ENCODE measurements around the gene CPXM1.

The CPXM1 gene

GRCh38 chr20:2804852-2805688 is 4.6 kb upstream of the CPXM1 start:
- Mint-ChIP-seq H3K4me3 (no peak overlapping the region), H3K36me3 (ENCODE audit: insufficient read depth) (no peaks in the 10 kb centered on the region), H3K4me1 (peaks cover 19% of the 10 kb centered on the region), H3K27me3 (peaks cover 86% of the 10 kb centered on the region), H3K9me3 (no peaks in the 10 kb centered on the region), H3K27ac (ENCODE audit: low read depth) (no peak overlapping the region)
- DNase-seq (ENCODE audit: low spot score in 2 of 2) (no peak), ATAC-seq (replicated peaks; ENCODE audit: extremely low read depth, poor library complexity, severe bottlenecking) (no peak)

- no peak for DNase-seq (ENCODE audit: low spot score in 2 of 2)
- H3K9me3 Mint-ChIP-seq = no peaks in the 10 kb centered on the region
- no peak for ATAC-seq (replicated peaks; ENCODE audit: extremely low read depth, poor library complexity, severe bottlenecking)
- no peak overlapping the region for H3K27ac Mint-ChIP-seq (ENCODE audit: low read depth)
- H3K36me3 Mint-ChIP-seq (ENCODE audit: insufficient read depth) = no peaks in the 10 kb centered on the region
- peaks cover 91% of the 10 kb centered on the region for H3K27me3 Mint-ChIP-seq
- peaks cover 27% of the 10 kb centered on the region for H3K4me1 Mint-ChIP-seq
- H3K4me3 Mint-ChIP-seq = no peak overlapping the region
Observed at GRCh38 chr20:2804041-2804828, 3.8 kb upstream of the CPXM1 start.

DNA sequence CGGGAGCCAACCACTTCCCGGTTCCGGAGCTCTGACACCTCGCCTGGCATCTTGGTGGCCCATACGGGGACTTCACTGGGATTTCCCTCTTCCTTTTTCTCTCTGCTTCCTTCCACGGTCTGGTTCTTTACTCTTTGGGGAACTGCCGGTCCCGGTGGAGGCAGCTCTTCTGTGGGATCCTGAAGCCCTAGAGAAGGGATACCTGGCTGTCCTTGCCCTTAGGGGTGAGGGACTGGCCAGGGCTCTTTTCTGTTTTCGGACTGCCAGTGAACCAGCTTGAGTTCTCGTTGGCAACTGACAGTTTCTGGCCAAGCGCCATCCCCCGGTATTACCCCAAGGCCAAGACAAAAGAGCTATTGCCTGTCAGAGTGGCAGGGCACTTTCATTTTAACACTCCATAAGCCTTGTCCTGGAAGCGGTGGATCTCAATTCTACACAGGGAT is 880 bp upstream of the CPXM1 start:
- peaks cover 93% of the 10 kb centered on the region for H3K27me3 Mint-ChIP-seq
- H3K4me1 Mint-ChIP-seq = peaks cover 29% of the 10 kb centered on the region
- peak overlapping the region; percentile 69 for H3K4me3 Mint-ChIP-seq
- H3K36me3 Mint-ChIP-seq (ENCODE audit: insufficient read depth) = no peaks in the 10 kb centered on the region
- ATAC-seq (replicated peaks; ENCODE audit: extremely low read depth, poor library complexity, severe bottlenecking) (no peak), DNase-seq (ENCODE audit: low spot score in 2 of 2) (no peak)
- no peak overlapping the region for H3K27ac Mint-ChIP-seq (ENCODE audit: low read depth)
- no peaks in the 10 kb centered on the region for H3K9me3 Mint-ChIP-seq

DNA sequence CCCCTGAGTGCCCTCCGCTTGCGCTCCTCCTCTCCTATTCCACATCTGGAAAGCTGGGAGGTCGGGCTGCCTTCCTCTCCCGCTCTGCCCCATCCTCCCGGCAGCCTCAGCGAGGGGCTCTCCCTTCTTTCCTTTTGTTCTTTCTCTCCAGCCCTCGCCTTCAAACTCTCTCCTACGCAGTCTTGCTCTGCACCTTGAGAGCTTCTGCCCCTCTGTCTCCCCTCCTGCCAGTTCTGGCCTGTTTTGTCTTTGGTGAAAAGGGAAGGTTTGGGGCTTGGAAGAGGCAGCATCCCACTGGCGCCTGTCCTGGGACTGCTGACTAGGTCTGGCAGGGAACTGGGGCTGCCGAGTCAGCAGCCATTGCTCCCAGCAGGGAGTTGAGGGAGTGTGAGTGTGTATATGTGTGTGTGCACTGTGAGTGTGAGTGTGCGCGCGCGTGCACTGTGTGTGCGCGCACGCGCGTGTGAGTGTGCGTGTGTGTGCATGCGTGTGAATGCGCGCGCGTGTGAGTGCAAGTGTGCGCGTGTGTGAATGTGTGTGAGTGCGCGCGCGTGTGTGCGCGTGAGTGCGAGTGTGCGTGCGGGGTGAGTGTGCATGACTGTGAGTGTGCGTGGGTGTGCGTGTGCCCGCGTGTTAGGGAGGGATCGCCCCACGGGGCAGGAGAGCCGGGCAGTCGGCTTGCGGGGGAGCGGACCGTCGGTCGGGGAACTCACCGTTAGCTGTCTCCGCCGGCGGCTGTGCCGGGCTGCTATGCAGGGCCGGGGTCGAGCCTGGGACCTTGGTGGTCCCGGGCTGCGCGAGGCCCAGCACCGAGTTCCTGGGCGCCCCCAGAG is 523 bp downstream of the CPXM1 start:
- Mint-ChIP-seq H3K4me3 (peak overlapping the region; percentile 80), H3K27me3 (peaks cover 90% of the 10 kb centered on the region), H3K36me3 (ENCODE audit: insufficient read depth) (no peaks in the 10 kb centered on the region), H3K27ac (ENCODE audit: low read depth) (peak overlapping the region; percentile 35), H3K9me3 (no peaks in the 10 kb centered on the region), H3K4me1 (peaks cover 29% of the 10 kb centered on the region)
- ATAC-seq (replicated peaks; ENCODE audit: extremely low read depth, poor library complexity, severe bottlenecking) = no peak
- no peak for DNase-seq (ENCODE audit: low spot score in 2 of 2)

DNA sequence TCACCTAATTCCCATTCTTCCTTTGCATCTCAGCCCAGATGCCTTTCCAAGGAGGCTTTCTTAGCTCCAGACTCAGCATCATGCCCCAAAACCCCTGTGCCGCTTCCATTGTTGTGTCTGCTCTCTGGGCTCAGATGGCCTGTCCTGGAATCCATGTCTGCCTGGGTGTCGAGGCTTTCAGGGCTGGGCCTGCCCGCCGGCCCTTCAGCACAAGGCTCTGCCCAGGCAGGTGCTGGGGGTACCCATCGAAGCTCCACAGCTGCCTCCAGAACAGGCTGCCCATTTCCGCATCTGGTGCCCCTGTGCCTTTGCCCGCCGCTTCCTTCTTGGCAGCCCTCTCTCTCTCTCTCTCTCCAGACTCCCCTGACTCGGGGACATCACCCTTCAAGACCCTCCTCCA is 1.2 kb downstream of the CPXM1 start:
- ATAC-seq (replicated peaks; ENCODE audit: extremely low read depth, poor library complexity, severe bottlenecking) (no peak), DNase-seq (ENCODE audit: low spot score in 2 of 2) (no peak)
- peaks cover 92% of the 10 kb centered on the region for H3K27me3 Mint-ChIP-seq
- peaks cover 29% of the 10 kb centered on the region for H3K4me1 Mint-ChIP-seq
- peak overlapping the region; percentile 35 for H3K27ac Mint-ChIP-seq (ENCODE audit: low read depth)
- H3K36me3 Mint-ChIP-seq (ENCODE audit: insufficient read depth) = no peaks in the 10 kb centered on the region
- H3K4me3 Mint-ChIP-seq = peak overlapping the region; percentile 80
- no peaks in the 10 kb centered on the region for H3K9me3 Mint-ChIP-seq

- H3K27ac Mint-ChIP-seq (ENCODE audit: low read depth) = no peak overlapping the region
- H3K4me1 Mint-ChIP-seq = peaks cover 29% of the 10 kb centered on the region
- H3K9me3 Mint-ChIP-seq = no peaks in the 10 kb centered on the region
- H3K4me3 Mint-ChIP-seq = peak overlapping the region; percentile 80
- DNase-seq (ENCODE audit: low spot score in 2 of 2) (no peak), ATAC-seq (replicated peaks; ENCODE audit: extremely low read depth, poor library complexity, severe bottlenecking) (no peak)
- peaks cover 92% of the 10 kb centered on the region for H3K27me3 Mint-ChIP-seq
- H3K36me3 Mint-ChIP-seq (ENCODE audit: insufficient read depth) = no peaks in the 10 kb centered on the region
Observed at GRCh38 chr20:2798814-2799213, 1.6 kb downstream of the CPXM1 start.

- Mint-ChIP-seq H3K4me3 (no peak overlapping the region), H3K36me3 (ENCODE audit: insufficient read depth) (no peaks in the 10 kb centered on the region), H3K27me3 (peaks cover 94% of the 10 kb centered on the region), H3K9me3 (no peaks in the 10 kb centered on the region), H3K4me1 (peaks cover 29% of the 10 kb centered on the region), H3K27ac (ENCODE audit: low read depth) (no peak overlapping the region)
- no peak for ATAC-seq (replicated peaks; ENCODE audit: extremely low read depth, poor library complexity, severe bottlenecking)
- DNase-seq (ENCODE audit: low spot score in 2 of 2) = no peak
Observed at GRCh38 chr20:2798095-2798805, 2.2 kb downstream of the CPXM1 start.

DNA sequence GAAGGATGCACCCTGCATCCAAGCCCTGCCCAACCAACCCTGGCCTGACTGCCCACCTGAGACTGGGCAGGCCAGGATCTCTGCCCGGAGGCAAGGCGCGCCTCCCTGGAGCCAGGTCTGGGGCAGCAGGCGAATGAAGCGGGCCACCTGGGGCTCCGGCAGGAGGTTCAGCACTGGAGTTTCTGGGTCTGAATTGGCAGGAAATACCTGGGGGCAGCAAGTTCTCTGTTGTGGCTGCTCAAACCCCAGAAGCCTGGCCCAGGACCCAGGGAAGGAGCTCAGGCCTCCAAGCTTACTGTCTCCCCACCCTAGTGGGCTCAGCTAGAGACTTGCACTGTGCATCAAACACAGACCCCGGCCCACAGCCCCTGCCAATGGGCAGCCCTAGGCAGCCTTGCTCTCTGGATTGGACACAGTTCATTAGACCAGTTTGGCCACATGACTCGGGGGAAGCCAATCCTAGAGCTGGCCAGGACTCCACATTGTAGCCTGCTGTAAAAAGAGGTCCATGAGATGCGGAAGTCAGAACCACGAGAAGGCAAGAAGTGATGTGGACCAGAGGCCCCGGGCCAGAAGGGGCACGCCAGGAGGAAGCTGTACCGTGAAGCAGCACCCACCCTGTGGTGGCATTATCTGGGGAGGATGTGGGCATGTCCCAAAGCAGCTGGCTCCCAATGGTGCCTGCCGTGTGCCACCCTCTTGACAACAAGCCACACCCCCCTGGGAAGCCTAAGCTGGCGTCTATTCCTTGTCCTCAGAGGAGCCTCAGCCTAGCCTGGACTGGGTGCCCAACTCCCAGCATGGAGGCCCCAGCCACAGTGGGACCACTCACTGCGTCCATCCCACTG is 3.1 kb downstream of the CPXM1 start:
- DNase-seq (ENCODE audit: low spot score in 2 of 2) (no peak), ATAC-seq (replicated peaks; ENCODE audit: extremely low read depth, poor library complexity, severe bottlenecking) (no peak)
- Mint-ChIP-seq H3K4me3 (no peak overlapping the region), H3K36me3 (ENCODE audit: insufficient read depth) (no peaks in the 10 kb centered on the region), H3K4me1 (peaks cover 29% of the 10 kb centered on the region), H3K9me3 (no peaks in the 10 kb centered on the region), H3K27ac (ENCODE audit: low read depth) (no peak overlapping the region), H3K27me3 (peaks cover 96% of the 10 kb centered on the region)

DNA sequence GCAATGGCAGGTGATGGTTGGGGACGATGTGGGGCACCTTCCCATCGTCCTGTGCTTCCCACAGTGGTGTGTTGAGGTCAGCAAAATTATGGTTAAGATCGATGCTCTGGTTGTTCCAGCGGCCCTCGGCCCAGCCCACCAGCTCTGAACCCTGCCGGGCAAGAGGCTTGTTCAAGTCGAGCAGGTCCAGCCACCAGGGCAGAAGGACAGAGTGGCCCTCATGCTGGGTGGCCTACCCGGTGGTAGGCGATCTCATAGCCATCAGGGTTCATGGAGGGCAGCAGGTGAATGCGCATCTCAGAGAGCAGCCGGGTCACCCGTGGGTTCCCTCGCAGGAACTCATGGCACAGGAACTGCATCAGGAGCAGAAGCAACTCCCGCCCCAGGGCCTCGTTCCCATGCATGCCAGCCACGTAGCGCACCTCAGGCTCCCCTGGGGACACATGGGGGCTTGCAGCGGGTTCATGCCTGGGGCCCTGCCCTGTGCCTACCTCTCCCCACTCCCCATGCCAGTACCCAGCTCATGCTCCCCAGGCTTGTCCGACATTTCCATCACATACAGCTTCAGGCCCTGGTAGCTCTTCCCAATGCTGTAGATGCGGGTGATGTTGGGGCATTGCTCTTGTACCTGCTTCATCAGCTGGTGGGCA is 4.3 kb downstream of the CPXM1 start:
- H3K9me3 Mint-ChIP-seq = no peaks in the 10 kb centered on the region
- no peaks in the 10 kb centered on the region for H3K36me3 Mint-ChIP-seq (ENCODE audit: insufficient read depth)
- H3K27me3 Mint-ChIP-seq = peaks cover 96% of the 10 kb centered on the region
- ATAC-seq (replicated peaks; ENCODE audit: extremely low read depth, poor library complexity, severe bottlenecking) (no peak), DNase-seq (ENCODE audit: low spot score in 2 of 2) (no peak)
- no peak overlapping the region for H3K27ac Mint-ChIP-seq (ENCODE audit: low read depth)
- H3K4me3 Mint-ChIP-seq = no peak overlapping the region
- peaks cover 23% of the 10 kb centered on the region for H3K4me1 Mint-ChIP-seq

GRCh38 chr20:2795451-2795850 is 5.0 kb downstream of the CPXM1 start:
- Mint-ChIP-seq H3K36me3 (ENCODE audit: insufficient read depth) (no peaks in the 10 kb centered on the region), H3K4me1 (peaks cover 17% of the 10 kb centered on the region), H3K9me3 (no peaks in the 10 kb centered on the region), H3K27ac (ENCODE audit: low read depth) (no peak overlapping the region), H3K4me3 (no peak overlapping the region), H3K27me3 (peaks cover 96% of the 10 kb centered on the region)
- no peak for DNase-seq (ENCODE audit: low spot score in 2 of 2)
- ATAC-seq (replicated peaks; ENCODE audit: extremely low read depth, poor library complexity, severe bottlenecking) = no peak

DNA sequence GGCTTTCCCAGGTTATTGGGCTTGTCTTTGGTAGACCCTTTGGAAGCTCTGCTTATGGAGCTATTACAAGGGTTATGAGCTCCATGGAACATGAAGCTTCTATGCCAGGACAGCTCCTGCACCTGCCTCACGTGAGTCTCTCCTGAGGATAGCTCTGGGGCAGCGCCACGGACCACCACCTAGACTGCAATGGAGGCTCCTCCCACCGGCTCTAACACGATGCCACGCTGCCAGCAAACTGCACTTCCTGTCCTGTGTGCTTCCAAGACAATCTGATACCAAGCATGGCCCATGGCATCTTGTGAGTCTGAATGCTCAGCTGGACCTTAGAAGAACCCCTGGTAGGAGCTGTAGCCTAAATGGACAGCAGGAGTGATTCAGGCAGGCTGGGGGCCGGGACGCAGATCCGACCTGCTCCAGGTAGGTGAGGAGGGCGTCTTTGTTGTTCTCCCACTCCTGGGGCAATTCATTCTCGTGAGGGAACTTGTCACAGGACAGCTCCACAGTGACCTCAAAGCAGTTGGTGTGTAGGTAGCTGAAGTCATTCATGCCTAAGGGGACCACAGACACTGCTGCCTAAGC is 5.5 kb downstream of the CPXM1 start:
- H3K36me3 Mint-ChIP-seq (ENCODE audit: insufficient read depth) = no peaks in the 10 kb centered on the region

More for the DNA sequence above, 5.5 kb downstream of the CPXM1 start:
- Mint-ChIP-seq H3K9me3 (no peaks in the 10 kb centered on the region), H3K4me1 (peaks cover 13% of the 10 kb centered on the region), H3K4me3 (no peak overlapping the region), H3K27ac (ENCODE audit: low read depth) (no peak overlapping the region), H3K27me3 (peaks cover 96% of the 10 kb centered on the region)
- no peak for ATAC-seq (replicated peaks; ENCODE audit: extremely low read depth, poor library complexity, severe bottlenecking)
- DNase-seq (ENCODE audit: low spot score in 2 of 2) = no peak

All from central memory CD8-positive, alpha-beta T cell (primary cell).